AG04449 (cell line): ENCODE results near the gene SLFN11.

Source experiments
- CTCF ChIA-PET: fragments of 350-600 bp; formaldehyde crosslinking; extraction: SDS; loops from one replicate; lab custom pipeline; 2021; ENCODE audit warnings: antibody characterized with exemption; lab: Yijun Ruan, JAX
- POLR2A ChIA-PET: fragments of 400-600, 350-600 bp; formaldehyde crosslinking; extraction: SDS; loops from one replicate; lab custom pipeline; 2020; ENCODE audit warnings: antibody characterized with exemption, inconsistent platforms; lab: Yijun Ruan, JAX
- DNase-seq: peaks from one replicate; pipeline ENCODE4 v3.0.0-alpha.2; 2010; ENCODE audit warnings: low read depth, low spot score
- H3K4me3 ChIP-seq: 2 replicates; pipeline ENCODE4 v1.5.1; 2011; ENCODE audit warnings: low read depth, mild to moderate bottlenecking, control low read depth, low read length
- CTCF ChIP-seq: IDR thresholded peaks from one replicate; pipeline ENCODE4 v1.5.1; 2011; ENCODE audit warnings: mild to moderate bottlenecking, moderate library complexity, low read length, control low read depth, inconsistent platforms; ENCODE audit not compliant: insufficient read depth; ENCODE audit errors: missing control alignments

Gene SLFN11

DNA sequence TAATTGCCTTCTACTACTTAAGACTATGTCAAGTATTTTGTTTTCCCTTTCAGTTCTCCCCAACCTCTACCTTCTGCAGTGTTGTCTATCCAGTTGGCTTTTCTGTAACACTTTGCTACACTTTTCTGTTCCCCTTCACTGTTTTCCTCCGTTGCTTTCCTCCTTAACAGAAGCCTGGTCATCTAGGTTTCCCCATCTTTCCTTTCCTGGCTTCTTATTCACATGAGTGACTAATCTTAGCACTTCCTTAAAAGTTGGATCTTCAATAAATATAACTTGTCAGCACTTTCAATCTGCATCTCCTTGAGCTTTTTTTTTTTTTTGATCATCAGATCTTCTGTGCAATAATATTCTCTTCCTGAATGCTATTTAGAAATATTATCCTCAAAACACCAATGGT, 2.8 kb upstream of the SLFN11 start:
- CTCF ChIA-PET: no interaction called here
- no peak overlapping the region for H3K4me3 ChIP-seq
- TF ChIP-seq CTCF: no peak
- no peak for DNase-seq
- POLR2A ChIA-PET: no interaction called here

GRCh38 chr17:35374766-35375344, 1.4 kb upstream of the SLFN11 start:
- CTCF ChIA-PET: interaction anchor here (1.0 kb wide), 1 partner anchor 163 kb away, joined by 3 read pairs; no protein-coding TSS in a partner anchor
- POLR2A ChIA-PET: interaction anchor here (0.6 kb wide), 1 partner anchor 66 kb away, joined by 3 read pairs; no protein-coding TSS in a partner anchor
- TF ChIP-seq CTCF: no peak
- no peak for DNase-seq
- peak overlapping the region; percentile 92 for H3K4me3 ChIP-seq

GRCh38 chr17:35373984-35374765, 754 bp upstream of the SLFN11 start:
- POLR2A ChIA-PET: interaction anchor here (0.6 to 2.1 kb wide), 19 partner anchors 11 to 1139 kb away, joined by 3 to 20 read pairs (median 4); partner anchors contain the start of genes PEX12, RASL10B, SLFN12 and SLFN13
- H3K4me3 ChIP-seq: peak overlapping the region; percentile 92
- DNase-seq: no peak
- CTCF ChIA-PET: interaction anchor here (0.8 to 1.0 kb wide), 3 partner anchors 164 to 435 kb away, joined by 3 read pairs; no protein-coding TSS in a partner anchor
- no peak for TF ChIP-seq CTCF

DNA sequence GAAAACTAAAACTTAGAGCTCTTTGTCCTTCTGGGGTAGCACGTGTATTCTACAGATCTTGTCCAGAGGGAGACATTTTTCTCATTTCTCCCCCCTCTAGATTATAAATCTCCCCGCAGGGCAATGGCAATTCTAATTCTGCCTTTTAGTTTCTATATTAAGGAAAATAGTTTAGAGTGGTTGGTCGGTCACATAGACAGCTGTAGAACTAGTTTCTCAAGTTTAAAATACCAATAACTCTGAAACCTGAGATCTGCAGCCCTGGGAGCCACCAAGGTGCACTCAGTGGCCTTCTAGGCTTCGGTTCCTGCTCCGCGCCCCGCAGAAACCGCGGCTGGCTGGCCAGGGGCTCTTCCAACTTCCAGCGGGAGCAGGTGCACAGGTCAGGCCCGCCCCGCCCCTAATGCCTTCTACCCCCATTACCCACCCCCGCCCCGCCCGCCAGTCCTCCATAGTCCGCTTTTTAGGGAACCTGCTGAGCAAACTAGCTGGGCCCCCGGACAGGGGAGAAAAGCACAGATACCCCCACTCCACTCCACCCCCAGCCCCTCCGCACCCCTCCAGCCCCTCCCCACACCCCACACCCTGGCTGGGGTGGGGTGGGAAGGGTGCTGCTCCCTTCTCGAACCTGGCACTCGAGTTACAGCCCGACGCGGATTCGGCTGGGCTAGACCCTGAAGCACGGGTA, 431 bp downstream of the SLFN11 start:
- ChIA-PET CTCF (interaction anchor here (0.8 kb wide), 2 partner anchors 165 to 436 kb away, joined by 3 read pairs; no protein-coding TSS in a partner anchor), POLR2A (interaction anchor here (0.6 to 2.1 kb wide), 16 partner anchors 9 to 1138 kb away, joined by 3 to 20 read pairs (median 3); partner anchors contain the start of genes PEX12, RASL10B, SLFN12 and SLFN13)
- no peak for TF ChIP-seq CTCF
- peak overlapping the region; percentile 92 for H3K4me3 ChIP-seq
- no peak for DNase-seq

DNA sequence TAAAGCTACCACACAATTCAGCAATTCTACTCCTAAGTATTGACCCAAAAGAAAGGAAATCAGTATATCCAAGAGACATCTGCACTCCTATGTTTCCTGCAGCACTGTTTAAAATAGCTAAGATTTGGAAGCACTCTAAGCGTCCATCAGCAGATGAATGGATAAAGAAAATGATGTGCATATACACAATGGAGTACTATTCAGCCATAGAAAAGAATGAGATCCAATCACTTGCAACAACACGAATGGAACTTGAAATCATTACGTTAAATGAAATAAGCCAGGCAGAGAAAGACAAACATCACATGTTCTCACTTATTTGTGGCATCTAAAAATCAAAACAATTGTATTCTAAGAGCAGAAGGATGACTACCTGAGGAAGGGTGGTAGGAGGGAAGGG, 1.5 kb downstream of the SLFN11 start:
- DNase-seq: no peak
- ChIA-PET POLR2A (no interaction called here), CTCF (no interaction called here)
- TF ChIP-seq CTCF: no peak
- no peak overlapping the region for H3K4me3 ChIP-seq
